HCT116 (cell line): Measurements from ENCODE around the gene CERS4. TPM values are rescaled to one million over a fixed set of nuclear protein-coding genes. Genes with fewer than 3 reads are reported as not detected.

ENCODE experiments used
- ATAC-seq: fragments of 200-7000 bp; cut with Tn5 transposase; 2 replicates; pipeline ENCODE4 v1.9.1; 2020; ENCODE audit warnings: mild to moderate bottlenecking, moderate library complexity
- BruUV-seq: library from RNA; stranded (reverse); fragments of 400-500 nt; replicated peaks from 2 replicates; lab custom pipeline; 2021; lab: Mats Ljungman, UMichigan
- CTCF ChIA-PET: fragments of 300-600 bp; sonication (Branson Sonifier 250); formaldehyde crosslinking; loops from one replicate; lab custom pipeline; 2021; ENCODE audit warnings: antibody characterized with exemption; lab: Charles Lee
- POLR2A ChIA-PET: fragments of 300-600, 350-600 bp; sonication (Branson Sonifier 250); formaldehyde crosslinking; loops from one replicate; lab custom pipeline; 2021; ENCODE audit warnings: antibody characterized with exemption; lab: Charles Lee
- RAD21 ChIA-PET, 2 experiments: fragments of 300-600 bp; sonication (Branson Sonifier 250); formaldehyde crosslinking; loops; one replicate each; lab custom pipeline; 2023; ENCODE audit warnings: low total read pairs in 2 of 2; ENCODE audit not compliant: uncharacterized antibody in 2 of 2, unreplicated experiment in 2 of 2, low non-redundant PET in 1 of 2; lab: Charles Lee
- DNase-seq: peaks from one replicate; pipeline ENCODE4 v3.0.0-alpha.2; 2010; ENCODE audit warnings: low read depth, low spot score
- H2AFZ ChIP-seq: fragments of 200-600 bp; shearing (Covaris generic), sonication (generic); 2 replicates; pipeline ENCODE4 v1.6.1; 2017; ENCODE audit warnings: low read depth, mixed run types, mixed read lengths, antibody characterized with exemption, low read length; ENCODE audit not compliant: poor library complexity, severe bottlenecking
- H3K27ac ChIP-seq: 2 replicates; pipeline ENCODE4 v1.5.1; 2012; ENCODE audit warnings: low read depth, low read length
- H3K27me3 ChIP-seq: fragments of 200-600 bp; sonication (generic); 2 replicates; pipeline ENCODE4 v1.6.1; 2016; ENCODE audit warnings: mixed run types, low read length, mixed read lengths; ENCODE audit not compliant: insufficient read depth
- H3K36me3 ChIP-seq, 2 experiments: fragments of 200-500 bp in 1 of 2; fragments of 200-600 bp in 1 of 2; sonication (Bioruptor generic) in 1 of 2; sonication (generic) in 1 of 2; 2 replicates each; pipeline versions ENCODE4 v1.5.1 to v1.6.1; 2014 to 2016; ENCODE audit warnings: low read length in 2 of 2, inconsistent platforms in 1 of 2, mixed read lengths in 1 of 2, mixed run types in 1 of 2; ENCODE audit not compliant: insufficient read depth in 2 of 2, control insufficient read depth in 1 of 2
- H3K4me1 ChIP-seq, 2 experiments: fragments of 200-600 bp in 1 of 2; sonication (generic) in 1 of 2; 2 replicates each; pipeline versions ENCODE4 v1.5.1 to v1.6.1; 2012 to 2017; ENCODE audit warnings: low read length in 2 of 2, inconsistent platforms in 1 of 2, mild to moderate bottlenecking in 1 of 2, mixed read lengths in 1 of 2, mixed run types in 1 of 2, moderate library complexity in 1 of 2; ENCODE audit not compliant: insufficient read depth in 2 of 2, control insufficient read depth in 1 of 2
- H3K4me2 ChIP-seq: fragments of 200-600 bp; sonication (generic); 2 replicates; pipeline ENCODE4 v1.6.1; 2017; ENCODE audit warnings: mixed run types, low read length, mixed read lengths
- H3K4me3 ChIP-seq, 2 experiments: fragments of 200-600 bp in 1 of 2; sonication (generic) in 1 of 2; replicated peaks in 1 of 2; 2 replicates each; pipeline ENCODE4 v1.5.1; 2011 to 2016; ENCODE audit warnings: low read length in 2 of 2, control low read depth in 1 of 2, low read depth in 1 of 2, mild to moderate bottlenecking in 1 of 2, mixed read lengths in 1 of 2, mixed run types in 1 of 2
- H3K79me2 ChIP-seq: fragments of 200-600 bp; sonication (generic); 2 replicates; pipeline ENCODE4 v1.6.1; 2017; ENCODE audit warnings: mild to moderate bottlenecking, mixed run types, low read length, moderate library complexity, mixed read lengths; ENCODE audit not compliant: insufficient read depth
- H3K9ac ChIP-seq: fragments of 200-600 bp; sonication (generic); 2 replicates; pipeline ENCODE4 v1.6.1; 2016; ENCODE audit warnings: low read length, mixed read lengths
- H3K9me2 ChIP-seq: fragments of 200-600 bp; sonication (generic), shearing (Covaris generic); 2 replicates; pipeline ENCODE4 v1.6.1; 2017; ENCODE audit warnings: mixed run types, mild to moderate bottlenecking, moderate library complexity; ENCODE audit not compliant: insufficient read depth
- H3K9me3 ChIP-seq, 2 experiments: fragments of 200-500 bp in 1 of 2; fragments of 200-600 bp in 1 of 2; sonication (Bioruptor generic) in 1 of 2; sonication (generic) in 1 of 2; 2 replicates each; pipeline ENCODE4 v1.6.1; 2014 to 2017; ENCODE audit warnings: low read length in 2 of 2, mixed read lengths in 2 of 2, inconsistent platforms in 1 of 2, low read depth in 1 of 2, mild to moderate bottlenecking in 1 of 2, mixed run types in 1 of 2, moderate library complexity in 1 of 2; ENCODE audit not compliant: control insufficient read depth in 1 of 2, insufficient read depth in 1 of 2
- H4K20me1 ChIP-seq: fragments of 200-600 bp; sonication (generic), shearing (Covaris generic); 2 replicates; pipeline ENCODE4 v1.6.1; 2017; ENCODE audit warnings: mixed run types, mild to moderate bottlenecking, moderate library complexity; ENCODE audit not compliant: insufficient read depth
- CEBPB ChIP-seq: IDR thresholded peaks from 2 replicates; pipeline ENCODE4 v1.6.1; 2012; ENCODE audit warnings: low read depth
- EGR1 ChIP-seq: IDR thresholded peaks from 2 replicates; pipeline ENCODE4 v1.6.1; 2012; ENCODE audit warnings: low read depth
- ELF1 ChIP-seq: IDR thresholded peaks from 2 replicates; pipeline ENCODE4 v1.6.1; 2012; ENCODE audit warnings: low read depth, borderline replicate concordance
- EZH2phosphoT487 ChIP-seq: fragments of 200-600 bp; IDR thresholded peaks from 2 replicates; pipeline ENCODE4 v1.6.1; 2018; ENCODE audit warnings: antibody characterized with exemption, borderline replicate concordance
- JUND ChIP-seq: IDR thresholded peaks from 2 replicates; pipeline ENCODE4 v1.6.1; 2012
- POLR2A ChIP-seq: IDR thresholded peaks from 2 replicates; pipeline ENCODE4 v1.7.0; 2011; ENCODE audit warnings: borderline replicate concordance; ENCODE audit not compliant: insufficient read depth, insufficient read length; ENCODE audit errors: extremely low read depth
- POLR2AphosphoS5 ChIP-seq: IDR thresholded peaks from 2 replicates; pipeline ENCODE4 v1.6.1; 2011; ENCODE audit warnings: mild to moderate bottlenecking, low read depth, low read length, moderate library complexity
- RAD21 ChIP-seq: IDR thresholded peaks from 2 replicates; pipeline ENCODE4 v1.6.1; 2012; ENCODE audit warnings: low read depth, mild to moderate bottlenecking
- SIN3A ChIP-seq: IDR thresholded peaks from 2 replicates; pipeline ENCODE4 v1.6.1; 2012; ENCODE audit warnings: low read depth
- SP1 ChIP-seq: IDR thresholded peaks from 2 replicates; pipeline ENCODE4 v1.6.1; 2012; ENCODE audit warnings: low read depth
- SRF ChIP-seq: IDR thresholded peaks from 2 replicates; pipeline ENCODE4 v1.6.1; 2012; ENCODE audit warnings: low read depth
- TCF7L2 ChIP-seq: IDR thresholded peaks from 2 replicates; pipeline ENCODE4 v1.7.0; 2011; ENCODE audit warnings: borderline replicate concordance, inconsistent platforms; ENCODE audit not compliant: insufficient read depth, insufficient read length; ENCODE audit errors: extremely low read depth
- YY1 ChIP-seq: IDR thresholded peaks from 2 replicates; pipeline ENCODE4 v1.6.1; 2011; ENCODE audit warnings: low read length, low read depth, moderate library complexity, mild to moderate bottlenecking; ENCODE audit not compliant: insufficient replicate concordance; ENCODE audit errors: extremely low read depth
- ZFX ChIP-seq: fragments of 450-650 bp; IDR thresholded peaks from 2 replicates; pipeline ENCODE4 v1.6.1; 2017
- ZNF274 ChIP-seq: fragments of 200-500 bp; sonication (Bioruptor generic); IDR thresholded peaks from 2 replicates; pipeline ENCODE4 v1.6.1; 2014; ENCODE audit warnings: mild to moderate bottlenecking, low read depth, low read length, inconsistent platforms
- intact Hi-C: fragments of 100-400 bp; cut with micrococcal nuclease; formaldehyde crosslinking; loops from 2 replicates; pipeline ENCODE4 v1.10.0; 2022
- total RNA-seq: library from RNA; stranded (reverse); gene quantifications from one replicate; pipeline ENCODE4 v1.2.1, GENCODE V29; 2021; ENCODE audit not compliant: unreplicated experiment
- TF ChIP-seq, protein P1 (sequence below): IDR thresholded peaks from 2 replicates; pipeline ENCODE4 v1.6.1; 2012
- TF ChIP-seq, protein P2 (sequence below): IDR thresholded peaks from 2 replicates; pipeline ENCODE4 v1.6.1; 2012
- TF ChIP-seq, protein P3 (sequence below), 3 experiments: fragments of 200-600 bp in 1 of 3; sonication (generic) in 1 of 3; IDR thresholded peaks in 2 of 3; conservative IDR thresholded peaks in 1 of 3; 2 replicates each; pipeline ENCODE4 v1.5.1; 2012 to 2017; ENCODE audit warnings: low read depth in 2 of 3, low read length in 2 of 3, antibody characterized with exemption in 1 of 3, borderline replicate concordance in 1 of 3, control low read depth in 1 of 3, mild to moderate bottlenecking in 1 of 3, mixed read lengths in 1 of 3, mixed run types in 1 of 3, moderate library complexity in 1 of 3; ENCODE audit not compliant: insufficient read depth in 1 of 3
- TF ChIP-seq, protein P4 (sequence below): IDR thresholded peaks from 2 replicates; pipeline ENCODE4 v1.6.1; 2012; ENCODE audit warnings: low read depth

The CERS4 gene
- total RNA-seq, 1 experiment from 2014 or later: 26.0 TPM

DNA sequence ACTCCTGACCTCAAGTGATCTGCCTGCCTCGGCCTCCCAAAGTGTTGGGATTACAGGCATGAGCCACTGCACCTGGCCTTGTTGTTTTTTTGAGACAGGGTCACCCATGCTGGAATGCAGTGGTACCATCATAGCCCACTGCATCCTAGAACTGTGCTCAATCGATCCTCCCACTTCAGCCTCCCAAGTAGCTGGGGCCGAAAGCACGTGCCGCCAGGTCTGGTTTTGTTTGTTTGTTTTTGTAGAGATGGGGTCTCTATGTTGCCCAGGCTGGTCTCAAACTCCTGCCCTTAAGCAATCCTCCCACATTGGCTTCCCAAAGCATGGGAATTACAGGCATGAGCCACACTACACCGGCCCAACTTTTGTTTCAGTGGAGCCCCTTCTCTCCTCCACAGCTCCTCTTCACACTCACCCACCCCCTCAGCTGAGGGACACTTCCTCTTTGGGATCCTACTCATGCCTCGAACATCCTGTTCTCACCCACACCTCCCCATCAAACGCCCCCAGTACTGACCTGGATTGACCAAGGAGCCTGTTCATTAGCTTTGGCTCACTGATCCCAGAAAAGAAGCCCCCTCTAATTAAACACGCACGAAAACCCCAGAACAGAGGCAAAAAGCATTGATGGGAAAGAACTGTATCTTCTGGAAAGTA, 12.8 kb upstream of the CERS4 start:
- ChIA-PET CTCF (no interaction called here), RAD21 (no interaction called here)
- Histone ChIP-seq H3K27ac (no peak overlapping the region), H3K36me3 (no peaks in the 10 kb centered on the region), H3K4me1 (peaks cover 0 to 8% of the 10 kb centered on the region in 2 experiments; a peak in 2 of 4 replicates), H4K20me1 (no peaks in the 10 kb centered on the region), H3K4me3 (no peak overlapping the region), H3K4me2 (no peak overlapping the region), H3K9me2 (no peaks in the 10 kb centered on the region), H3K9ac (no peak overlapping the region), H2AFZ (no peak overlapping the region)
- ATAC-seq (no peak), DNase-seq (no peak)
- no TSS peak for BruUV-seq
- TF ChIP-seq, protein P1, sequence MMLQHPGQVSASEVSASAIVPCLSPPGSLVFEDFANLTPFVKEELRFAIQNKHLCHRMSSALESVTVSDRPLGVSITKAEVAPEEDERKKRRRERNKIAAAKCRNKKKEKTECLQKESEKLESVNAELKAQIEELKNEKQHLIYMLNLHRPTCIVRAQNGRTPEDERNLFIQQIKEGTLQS: no peak
- TF ChIP-seq ELF1: no peak
- TF ChIP-seq, protein P2, sequence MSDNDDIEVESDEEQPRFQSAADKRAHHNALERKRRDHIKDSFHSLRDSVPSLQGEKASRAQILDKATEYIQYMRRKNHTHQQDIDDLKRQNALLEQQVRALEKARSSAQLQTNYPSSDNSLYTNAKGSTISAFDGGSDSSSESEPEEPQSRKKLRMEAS: no peak
- no peak for TF ChIP-seq EZH2phosphoT487
- TF ChIP-seq RAD21: no peak
- TF ChIP-seq, protein P3, sequence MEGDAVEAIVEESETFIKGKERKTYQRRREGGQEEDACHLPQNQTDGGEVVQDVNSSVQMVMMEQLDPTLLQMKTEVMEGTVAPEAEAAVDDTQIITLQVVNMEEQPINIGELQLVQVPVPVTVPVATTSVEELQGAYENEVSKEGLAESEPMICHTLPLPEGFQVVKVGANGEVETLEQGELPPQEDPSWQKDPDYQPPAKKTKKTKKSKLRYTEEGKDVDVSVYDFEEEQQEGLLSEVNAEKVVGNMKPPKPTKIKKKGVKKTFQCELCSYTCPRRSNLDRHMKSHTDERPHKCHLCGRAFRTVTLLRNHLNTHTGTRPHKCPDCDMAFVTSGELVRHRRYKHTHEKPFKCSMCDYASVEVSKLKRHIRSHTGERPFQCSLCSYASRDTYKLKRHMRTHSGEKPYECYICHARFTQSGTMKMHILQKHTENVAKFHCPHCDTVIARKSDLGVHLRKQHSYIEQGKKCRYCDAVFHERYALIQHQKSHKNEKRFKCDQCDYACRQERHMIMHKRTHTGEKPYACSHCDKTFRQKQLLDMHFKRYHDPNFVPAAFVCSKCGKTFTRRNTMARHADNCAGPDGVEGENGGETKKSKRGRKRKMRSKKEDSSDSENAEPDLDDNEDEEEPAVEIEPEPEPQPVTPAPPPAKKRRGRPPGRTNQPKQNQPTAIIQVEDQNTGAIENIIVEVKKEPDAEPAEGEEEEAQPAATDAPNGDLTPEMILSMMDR (IDR thresholded peaks at IDR 0.05 in 2 of 3, conservative IDR thresholded peaks at IDR 0.05 in 1 of 3; ENCODE audit: borderline replicate concordance in 1 of 3, insufficient read depth in 1 of 3, low read depth in 2 of 3, low read length in 2 of 3): no peak
- no peak for TF ChIP-seq JUND
- TF ChIP-seq TCF7L2: no peak
- no peak for TF ChIP-seq SRF
- no peak for TF ChIP-seq ZNF274
- no peak for TF ChIP-seq SP1
- no peak for TF ChIP-seq YY1
- TF ChIP-seq, protein P4, sequence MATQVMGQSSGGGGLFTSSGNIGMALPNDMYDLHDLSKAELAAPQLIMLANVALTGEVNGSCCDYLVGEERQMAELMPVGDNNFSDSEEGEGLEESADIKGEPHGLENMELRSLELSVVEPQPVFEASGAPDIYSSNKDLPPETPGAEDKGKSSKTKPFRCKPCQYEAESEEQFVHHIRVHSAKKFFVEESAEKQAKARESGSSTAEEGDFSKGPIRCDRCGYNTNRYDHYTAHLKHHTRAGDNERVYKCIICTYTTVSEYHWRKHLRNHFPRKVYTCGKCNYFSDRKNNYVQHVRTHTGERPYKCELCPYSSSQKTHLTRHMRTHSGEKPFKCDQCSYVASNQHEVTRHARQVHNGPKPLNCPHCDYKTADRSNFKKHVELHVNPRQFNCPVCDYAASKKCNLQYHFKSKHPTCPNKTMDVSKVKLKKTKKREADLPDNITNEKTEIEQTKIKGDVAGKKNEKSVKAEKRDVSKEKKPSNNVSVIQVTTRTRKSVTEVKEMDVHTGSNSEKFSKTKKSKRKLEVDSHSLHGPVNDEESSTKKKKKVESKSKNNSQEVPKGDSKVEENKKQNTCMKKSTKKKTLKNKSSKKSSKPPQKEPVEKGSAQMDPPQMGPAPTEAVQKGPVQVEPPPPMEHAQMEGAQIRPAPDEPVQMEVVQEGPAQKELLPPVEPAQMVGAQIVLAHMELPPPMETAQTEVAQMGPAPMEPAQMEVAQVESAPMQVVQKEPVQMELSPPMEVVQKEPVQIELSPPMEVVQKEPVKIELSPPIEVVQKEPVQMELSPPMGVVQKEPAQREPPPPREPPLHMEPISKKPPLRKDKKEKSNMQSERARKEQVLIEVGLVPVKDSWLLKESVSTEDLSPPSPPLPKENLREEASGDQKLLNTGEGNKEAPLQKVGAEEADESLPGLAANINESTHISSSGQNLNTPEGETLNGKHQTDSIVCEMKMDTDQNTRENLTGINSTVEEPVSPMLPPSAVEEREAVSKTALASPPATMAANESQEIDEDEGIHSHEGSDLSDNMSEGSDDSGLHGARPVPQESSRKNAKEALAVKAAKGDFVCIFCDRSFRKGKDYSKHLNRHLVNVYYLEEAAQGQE: no peak
- no peak for TF ChIP-seq EGR1
- no peak for TF ChIP-seq SIN3A
- TF ChIP-seq POLR2AphosphoS5: no peak
- no peak for TF ChIP-seq CEBPB
- no peak for TF ChIP-seq ZFX
- TF ChIP-seq POLR2A: no peak
- TF ChIP-seq, all 23 proteins: peak for 0
- no peaks in the 10 kb centered on the region for H3K79me2 ChIP-seq
- H3K27me3 ChIP-seq: no peaks in the 10 kb centered on the region
- intact Hi-C loops: no loop called here
- POLR2A ChIA-PET: no interaction called here
- H3K9me3 ChIP-seq: no peaks in the 10 kb centered on the region
